Activated T-cell treated with anti-CD3 and anti-CD28 coated beads, Interleukin-2, amount 50 U/mL, for 72 hours (primary cell): ENCODE results near the gene ADCY2. TPM values are rescaled to one million over a fixed set of nuclear protein-coding genes. Genes with fewer than 3 reads are reported as not detected.

ENCODE experiments used
- ATAC-seq, 2 donors: fragments of 150-1000 bp; cut with Tn5 transposase; replicated peaks in 1 of 2; 2 replicates each; pipeline ENCODE4 v1.10.0; 2021; ENCODE audit warnings: moderate library complexity in 2 of 2, mild to moderate bottlenecking in 1 of 2
- DNase-seq, 2 donors: peaks; one replicate each; pipeline ENCODE4 v3.0.0; 2021 to 2022; ENCODE audit warnings: mixed read lengths in 1 of 2
- H3K27ac Mint-ChIP-seq: one replicate; pipeline ENCODE4 v1.8.0; 2022; ENCODE audit warnings: mild to moderate bottlenecking, moderate library complexity, mixed read lengths
- H3K27me3 Mint-ChIP-seq: one replicate; pipeline ENCODE4 v1.8.0; 2022; ENCODE audit warnings: low read depth, mixed read lengths
- H3K36me3 Mint-ChIP-seq, 2 donors: one replicate each; pipeline ENCODE4 v1.8.0; 2022; ENCODE audit warnings: mixed read lengths in 2 of 2, mild to moderate bottlenecking in 1 of 2; ENCODE audit not compliant: insufficient read depth in 2 of 2
- H3K4me1 Mint-ChIP-seq: one replicate; pipeline ENCODE4 v1.8.0; 2022; ENCODE audit warnings: low read depth, mixed read lengths
- H3K4me3 Mint-ChIP-seq, 2 donors: one replicate each; pipeline ENCODE4 v1.8.0; 2022; ENCODE audit warnings: mild to moderate bottlenecking in 2 of 2, mixed read lengths in 2 of 2, moderate library complexity in 2 of 2
- H3K9me3 Mint-ChIP-seq, 2 donors: one replicate each; pipeline ENCODE4 v1.8.0; 2022; ENCODE audit warnings: mixed read lengths in 2 of 2
- total RNA-seq, 2 donors: library from RNA; stranded (reverse); gene quantifications; one replicate each; pipeline ENCODE4 v1.2.3, GENCODE V29; 2022

The ADCY2 gene
- total RNA-seq, 2 donors from 2014 or later = not detected

GRCh38 chr5:7678030-7678429 is 282.1 kb downstream of the ADCY2 start:
- H3K27me3 Mint-ChIP-seq = no peaks in the 10 kb centered on the region
- no peak for DNase-seq
- ATAC-seq = no peak
- H3K4me1 Mint-ChIP-seq = no peaks in the 10 kb centered on the region
- H3K9me3 Mint-ChIP-seq = peaks cover 0 to 3% of the 10 kb centered on the region in 2 donors
- H3K36me3 Mint-ChIP-seq = no peaks in the 10 kb centered on the region
- no peak overlapping the region for H3K27ac Mint-ChIP-seq
- no peak overlapping the region for H3K4me3 Mint-ChIP-seq

- ATAC-seq (no peak), DNase-seq (no peak)
- H3K27me3 Mint-ChIP-seq = no peaks in the 10 kb centered on the region
- no peak overlapping the region for H3K4me3 Mint-ChIP-seq
- no peaks in the 10 kb centered on the region for H3K4me1 Mint-ChIP-seq
- no peaks in the 10 kb centered on the region for H3K36me3 Mint-ChIP-seq
- H3K9me3 Mint-ChIP-seq = peaks cover 0 to 3% of the 10 kb centered on the region in 2 donors
- no peak overlapping the region for H3K27ac Mint-ChIP-seq
Measured at GRCh38 chr5:7679663-7680062, 283.7 kb downstream of the ADCY2 start.

- Mint-ChIP-seq H3K4me1 (no peaks in the 10 kb centered on the region), H3K27me3 (no peaks in the 10 kb centered on the region), H3K4me3 (no peak overlapping the region), H3K27ac (no peak overlapping the region), H3K36me3 (no peaks in the 10 kb centered on the region), H3K9me3 (peaks cover 0 to 3% of the 10 kb centered on the region in 2 donors)
- ATAC-seq = no peak
- no peak for DNase-seq
Measured at GRCh38 chr5:7680260-7680659, 284.3 kb downstream of the ADCY2 start.

- no peaks in the 10 kb centered on the region for H3K36me3 Mint-ChIP-seq
- ATAC-seq = no peak
- H3K9me3 Mint-ChIP-seq = peaks cover 0 to 3% of the 10 kb centered on the region in 2 donors
- H3K4me1 Mint-ChIP-seq = no peaks in the 10 kb centered on the region
- no peaks in the 10 kb centered on the region for H3K27me3 Mint-ChIP-seq
- H3K27ac Mint-ChIP-seq = no peak overlapping the region
- H3K4me3 Mint-ChIP-seq = no peak overlapping the region
- DNase-seq = no peak
Measured at GRCh38 chr5:7682379-7682778, 286.4 kb downstream of the ADCY2 start.

GRCh38 chr5:7683753-7684152 is 287.8 kb downstream of the ADCY2 start:
- no peak overlapping the region for H3K4me3 Mint-ChIP-seq
- no peaks in the 10 kb centered on the region for H3K36me3 Mint-ChIP-seq
- no peak for DNase-seq
- no peak for ATAC-seq
- no peak overlapping the region for H3K27ac Mint-ChIP-seq
- peaks cover 0 to 3% of the 10 kb centered on the region in 2 donors for H3K9me3 Mint-ChIP-seq
- H3K4me1 Mint-ChIP-seq = no peaks in the 10 kb centered on the region
- H3K27me3 Mint-ChIP-seq = no peaks in the 10 kb centered on the region

GRCh38 chr5:7684826-7685225 is 288.9 kb downstream of the ADCY2 start:
- DNase-seq (no peak), ATAC-seq (no peak)
- Mint-ChIP-seq H3K4me1 (no peaks in the 10 kb centered on the region), H3K9me3 (no peaks in the 10 kb centered on the region), H3K4me3 (no peak overlapping the region), H3K27me3 (no peaks in the 10 kb centered on the region), H3K36me3 (no peaks in the 10 kb centered on the region), H3K27ac (no peak overlapping the region)

GRCh38 chr5:7686794-7687193 is 290.9 kb downstream of the ADCY2 start:
- H3K4me1 Mint-ChIP-seq = no peaks in the 10 kb centered on the region
- H3K9me3 Mint-ChIP-seq = no peaks in the 10 kb centered on the region
- DNase-seq (no peak), ATAC-seq (no peak)
- no peak overlapping the region for H3K4me3 Mint-ChIP-seq
- no peaks in the 10 kb centered on the region for H3K36me3 Mint-ChIP-seq
- no peak overlapping the region for H3K27ac Mint-ChIP-seq
- no peaks in the 10 kb centered on the region for H3K27me3 Mint-ChIP-seq

GRCh38 chr5:7690557-7690956 is 294.6 kb downstream of the ADCY2 start:
- ATAC-seq (no peak), DNase-seq (no peak)
- Mint-ChIP-seq H3K36me3 (no peaks in the 10 kb centered on the region), H3K9me3 (peaks cover 0 to 2% of the 10 kb centered on the region in 2 donors), H3K4me3 (no peak overlapping the region), H3K4me1 (no peaks in the 10 kb centered on the region), H3K27me3 (no peaks in the 10 kb centered on the region), H3K27ac (no peak overlapping the region)

- H3K36me3 Mint-ChIP-seq = no peaks in the 10 kb centered on the region
- no peak overlapping the region for H3K4me3 Mint-ChIP-seq
- no peak for DNase-seq
Measured at GRCh38 chr5:7705261-7705660, 309.3 kb downstream of the ADCY2 start.

GRCh38 chr5:7705736-7706135 is 309.8 kb downstream of the ADCY2 start:
- DNase-seq = no peak
- H3K4me1 Mint-ChIP-seq = no peaks in the 10 kb centered on the region
- ATAC-seq = no peak
- H3K4me3 Mint-ChIP-seq = no peak overlapping the region
- no peaks in the 10 kb centered on the region for H3K36me3 Mint-ChIP-seq
- peaks cover 5% of the 10 kb centered on the region for H3K27me3 Mint-ChIP-seq
- no peak overlapping the region for H3K27ac Mint-ChIP-seq
- peaks cover 0 to 3% of the 10 kb centered on the region in 2 donors for H3K9me3 Mint-ChIP-seq

More at GRCh38 chr5:7705261-7705660, 309.3 kb downstream of the ADCY2 start:
- H3K4me1 Mint-ChIP-seq = no peaks in the 10 kb centered on the region
- H3K27me3 Mint-ChIP-seq = peaks cover 5% of the 10 kb centered on the region
- ATAC-seq = no peak
- H3K9me3 Mint-ChIP-seq = peaks cover 0 to 3% of the 10 kb centered on the region in 2 donors
- H3K27ac Mint-ChIP-seq = no peak overlapping the region

- Mint-ChIP-seq H3K27ac (no peak overlapping the region), H3K4me1 (no peaks in the 10 kb centered on the region), H3K36me3 (no peaks in the 10 kb centered on the region), H3K4me3 (no peak overlapping the region), H3K9me3 (peaks cover 0 to 3% of the 10 kb centered on the region in 2 donors), H3K27me3 (peaks cover 5% of the 10 kb centered on the region)
- DNase-seq (no peak), ATAC-seq (no peak)
Measured at GRCh38 chr5:7706256-7706655, 310.3 kb downstream of the ADCY2 start.

GRCh38 chr5:7714119-7714518 is 318.2 kb downstream of the ADCY2 start:
- ATAC-seq (no peak), DNase-seq (no peak)
- H3K36me3 Mint-ChIP-seq = no peaks in the 10 kb centered on the region
- no peak overlapping the region for H3K4me3 Mint-ChIP-seq
- no peak overlapping the region for H3K27ac Mint-ChIP-seq
- peaks cover 5% of the 10 kb centered on the region for H3K27me3 Mint-ChIP-seq
- H3K4me1 Mint-ChIP-seq = no peaks in the 10 kb centered on the region
- H3K9me3 Mint-ChIP-seq = no peaks in the 10 kb centered on the region

- DNase-seq = no peak
- H3K9me3 Mint-ChIP-seq = no peaks in the 10 kb centered on the region
- H3K4me1 Mint-ChIP-seq = no peaks in the 10 kb centered on the region
- ATAC-seq = no peak
- H3K4me3 Mint-ChIP-seq = no peak overlapping the region
- no peaks in the 10 kb centered on the region for H3K36me3 Mint-ChIP-seq
- no peak overlapping the region for H3K27ac Mint-ChIP-seq
- H3K27me3 Mint-ChIP-seq = peaks cover 5% of the 10 kb centered on the region
Measured at GRCh38 chr5:7714697-7715096, 318.8 kb downstream of the ADCY2 start.

- Mint-ChIP-seq H3K9me3 (peaks cover 0 to 2% of the 10 kb centered on the region in 2 donors), H3K27ac (no peak overlapping the region), H3K4me1 (no peaks in the 10 kb centered on the region), H3K36me3 (no peaks in the 10 kb centered on the region), H3K4me3 (no peak overlapping the region), H3K27me3 (peaks cover 5% of the 10 kb centered on the region)
- DNase-seq (no peak), ATAC-seq (no peak)
Measured at GRCh38 chr5:7717691-7718090, 321.8 kb downstream of the ADCY2 start.
